ENCODE measurements around the gene AUTS2. TPM values are rescaled to one million over a fixed set of nuclear protein-coding genes. Genes with fewer than 3 reads are reported as not detected.

The AUTS2 gene
- total RNA-seq, 1 experiment from 2014 or later = 42.1 TPM

DNA sequence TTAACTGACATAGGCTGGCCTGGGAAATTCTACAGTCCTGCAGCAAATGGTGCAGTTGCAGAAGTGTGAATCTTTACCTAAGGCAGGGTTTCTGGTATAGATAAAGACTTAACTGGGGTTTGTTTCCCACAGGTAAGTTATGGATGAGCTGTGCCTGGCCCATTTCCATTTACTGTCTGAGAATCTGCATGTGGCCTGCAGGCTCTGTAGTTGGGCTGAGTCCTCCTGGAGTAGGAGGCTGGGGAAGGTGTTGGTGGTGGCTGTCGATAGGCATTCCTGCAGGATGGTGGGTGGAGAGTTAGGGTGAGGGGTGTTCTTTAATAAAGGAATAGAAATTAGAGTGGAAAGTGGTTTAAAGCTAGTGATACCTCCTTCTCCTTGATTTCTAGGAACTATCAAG is 193.5 kb downstream of the AUTS2 start:
- Histone ChIP-seq H3K4me1 (ENCODE audit: insufficient read depth, low read length, poor library complexity, severe bottlenecking) (peaks cover 47% of the 10 kb centered on the region), H3K9me3 (ENCODE audit: low read depth, low read length, poor library complexity, severe bottlenecking) (no peaks in the 10 kb centered on the region), H3K27ac (ENCODE audit: low read depth, low read length, poor library complexity, severe bottlenecking) (no peak overlapping the region), H3K4me3 (ENCODE audit: low read depth, low read length, poor library complexity, severe bottlenecking) (no peak overlapping the region), H3K36me3 (ENCODE audit: insufficient read depth, low read length, poor library complexity, severe bottlenecking) (no peaks in the 10 kb centered on the region), H3K27me3 (replicated peaks; ENCODE audit: insufficient read depth, low read depth, low read length, poor library complexity) (no peaks in the 10 kb centered on the region)
- ChIA-PET CTCF (no interaction called here), POLR2A (ENCODE audit: low non-redundant PET) (no interaction called here)
- TF ChIP-seq, protein P1, sequence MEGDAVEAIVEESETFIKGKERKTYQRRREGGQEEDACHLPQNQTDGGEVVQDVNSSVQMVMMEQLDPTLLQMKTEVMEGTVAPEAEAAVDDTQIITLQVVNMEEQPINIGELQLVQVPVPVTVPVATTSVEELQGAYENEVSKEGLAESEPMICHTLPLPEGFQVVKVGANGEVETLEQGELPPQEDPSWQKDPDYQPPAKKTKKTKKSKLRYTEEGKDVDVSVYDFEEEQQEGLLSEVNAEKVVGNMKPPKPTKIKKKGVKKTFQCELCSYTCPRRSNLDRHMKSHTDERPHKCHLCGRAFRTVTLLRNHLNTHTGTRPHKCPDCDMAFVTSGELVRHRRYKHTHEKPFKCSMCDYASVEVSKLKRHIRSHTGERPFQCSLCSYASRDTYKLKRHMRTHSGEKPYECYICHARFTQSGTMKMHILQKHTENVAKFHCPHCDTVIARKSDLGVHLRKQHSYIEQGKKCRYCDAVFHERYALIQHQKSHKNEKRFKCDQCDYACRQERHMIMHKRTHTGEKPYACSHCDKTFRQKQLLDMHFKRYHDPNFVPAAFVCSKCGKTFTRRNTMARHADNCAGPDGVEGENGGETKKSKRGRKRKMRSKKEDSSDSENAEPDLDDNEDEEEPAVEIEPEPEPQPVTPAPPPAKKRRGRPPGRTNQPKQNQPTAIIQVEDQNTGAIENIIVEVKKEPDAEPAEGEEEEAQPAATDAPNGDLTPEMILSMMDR (conservative IDR thresholded peaks at IDR 0.05; ENCODE audit: low read depth, low read length) = no peak
- no peak for TF ChIP-seq EZH2 (IDR thresholded peaks at IDR 0.05; ENCODE audit: borderline replicate concordance, low read depth, low read length, poor library complexity, severe bottlenecking)
- DNase-seq (ENCODE audit: low spot score) = no peak
- intact Hi-C loops (cut with micrococcal nuclease; ENCODE audit: unreplicated experiment) = no loop called here
- no TSS peak for BruUV-seq (replicated peaks)

DNA sequence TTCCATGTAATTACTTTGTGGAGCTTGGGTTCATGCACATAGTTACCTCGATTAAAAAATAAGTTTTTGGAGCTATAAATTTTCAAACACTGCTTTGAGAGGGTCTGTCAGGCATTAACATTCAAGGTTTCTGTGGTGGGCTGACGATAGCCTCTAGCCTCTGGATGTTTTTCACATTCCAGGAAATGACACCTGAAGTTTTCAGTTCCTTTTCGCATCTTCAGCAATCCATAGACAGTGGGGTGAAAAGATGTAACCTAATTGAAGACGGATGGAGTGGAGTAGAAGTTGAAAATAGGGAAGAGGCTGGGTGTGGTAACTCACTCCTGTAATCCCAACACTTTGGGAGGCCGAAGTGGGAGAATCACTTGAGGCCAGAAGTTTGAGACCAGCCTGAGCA is 197.7 kb downstream of the AUTS2 start:
- no peaks in the 10 kb centered on the region for H3K36me3 ChIP-seq (ENCODE audit: insufficient read depth, low read length, poor library complexity, severe bottlenecking)
- no peak for DNase-seq (ENCODE audit: low spot score)
- H3K4me3 ChIP-seq (ENCODE audit: low read depth, low read length, poor library complexity, severe bottlenecking) = no peak overlapping the region
- no peaks in the 10 kb centered on the region for H3K27me3 ChIP-seq (replicated peaks; ENCODE audit: insufficient read depth, low read depth, low read length, poor library complexity)
- H3K27ac ChIP-seq (ENCODE audit: low read depth, low read length, poor library complexity, severe bottlenecking) = no peak overlapping the region
- H3K9me3 ChIP-seq (ENCODE audit: low read depth, low read length, poor library complexity, severe bottlenecking) = no peaks in the 10 kb centered on the region
- TF ChIP-seq, protein P1 (conservative IDR thresholded peaks at IDR 0.05; ENCODE audit: low read depth, low read length) = no peak
- TF ChIP-seq EZH2 (IDR thresholded peaks at IDR 0.05; ENCODE audit: borderline replicate concordance, low read depth, low read length, poor library complexity, severe bottlenecking) = no peak
- peaks cover 6% of the 10 kb centered on the region for H3K4me1 ChIP-seq (ENCODE audit: insufficient read depth, low read length, poor library complexity, severe bottlenecking)
- BruUV-seq (replicated peaks) = no TSS peak
- CTCF ChIA-PET = no interaction called here
- intact Hi-C loops (cut with micrococcal nuclease; ENCODE audit: unreplicated experiment) = no loop called here
- POLR2A ChIA-PET (ENCODE audit: low non-redundant PET) = interaction anchor here (0.6 kb wide), 1 partner anchor 290 kb away, joined by 10 read pairs; no protein-coding TSS in a partner anchor

DNA sequence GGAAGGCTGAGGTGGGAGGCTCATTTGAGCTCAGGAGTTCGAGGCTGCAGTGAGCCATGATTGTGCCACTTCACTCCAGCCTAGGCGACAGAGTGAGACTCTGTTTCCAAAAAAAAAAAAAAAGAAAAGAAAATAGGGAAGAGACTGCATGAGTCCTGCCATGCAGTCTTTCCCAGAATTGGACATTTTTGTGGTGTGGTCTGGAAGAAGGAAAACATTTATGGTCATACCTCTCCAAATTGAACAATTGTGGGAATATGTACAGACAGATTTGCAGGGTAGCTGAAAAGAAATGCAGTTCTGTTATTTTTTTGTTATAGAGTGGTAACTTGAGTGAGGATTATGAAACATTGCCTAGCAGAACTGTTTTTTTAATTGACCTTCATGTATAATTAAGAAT is 198.1 kb downstream of the AUTS2 start:
- H3K9me3 ChIP-seq (ENCODE audit: low read depth, low read length, poor library complexity, severe bottlenecking) = no peaks in the 10 kb centered on the region
- no TSS peak for BruUV-seq (replicated peaks)
- DNase-seq (ENCODE audit: low spot score) = no peak
- ChIA-PET POLR2A (ENCODE audit: low non-redundant PET) (interaction anchor here (0.6 kb wide), 1 partner anchor 290 kb away, joined by 10 read pairs; no protein-coding TSS in a partner anchor), CTCF (no interaction called here)
- H3K4me1 ChIP-seq (ENCODE audit: insufficient read depth, low read length, poor library complexity, severe bottlenecking) = peaks cover 5% of the 10 kb centered on the region
- TF ChIP-seq EZH2 (IDR thresholded peaks at IDR 0.05; ENCODE audit: borderline replicate concordance, low read depth, low read length, poor library complexity, severe bottlenecking) = no peak
- TF ChIP-seq, protein P1 (conservative IDR thresholded peaks at IDR 0.05; ENCODE audit: low read depth, low read length) = no peak
- H3K4me3 ChIP-seq (ENCODE audit: low read depth, low read length, poor library complexity, severe bottlenecking) = no peak overlapping the region
- H3K27ac ChIP-seq (ENCODE audit: low read depth, low read length, poor library complexity, severe bottlenecking) = no peak overlapping the region
- intact Hi-C loops (cut with micrococcal nuclease; ENCODE audit: unreplicated experiment) = no loop called here
- H3K36me3 ChIP-seq (ENCODE audit: insufficient read depth, low read length, poor library complexity, severe bottlenecking) = no peaks in the 10 kb centered on the region
- H3K27me3 ChIP-seq (replicated peaks; ENCODE audit: insufficient read depth, low read depth, low read length, poor library complexity) = no peaks in the 10 kb centered on the region

Data from A673 (cell line).